ES-I3 (cell line): ENCODE measurements around the gene ZNHIT2.
"Not testable (repeated sequence)": the region's sequence is repeated elsewhere in the genome, so short reads cannot be mapped to it uniquely, and the experiment has no call there.

Source experiments
- H3K36me3 ChIP-seq: 2 replicates; pipeline ENCODE4 v1.6.1; 2013; ENCODE audit warnings: mild to moderate bottlenecking, low read length, control low read depth, moderate library complexity; ENCODE audit not compliant: insufficient read depth
- H3K4me1 ChIP-seq: 2 replicates; pipeline ENCODE4 v1.6.1; 2013; ENCODE audit warnings: mild to moderate bottlenecking, control low read depth, low read length; ENCODE audit not compliant: insufficient read depth
- H3K9ac ChIP-seq: 2 replicates; pipeline ENCODE4 v1.6.1; 2013; ENCODE audit warnings: low read depth, mild to moderate bottlenecking, low read length, moderate library complexity
- H3K9me3 ChIP-seq: 2 replicates; pipeline ENCODE4 v1.6.1; 2013; ENCODE audit warnings: mild to moderate bottlenecking, low read length, moderate library complexity; ENCODE audit not compliant: control insufficient read depth, insufficient read depth

ZNHIT2 gene

GRCh38 chr11:65117206-65118096, at the start of gene ZNHIT2:
Gene ZNHIT2 (minus strand): TSS chr11:65117701. CDS start chr11:65117653, 48 bp downstream.
- H3K4me1 ChIP-seq: peaks cover 5% of the 10 kb centered on the region
- H3K9ac ChIP-seq: peak within 1 kb of the TSS; percentile 84
- no peaks in the 10 kb centered on the region for H3K9me3 ChIP-seq
- H3K36me3 ChIP-seq: peaks cover 18% of the 10 kb centered on the region

- no peaks in the 10 kb centered on the region for H3K36me3 ChIP-seq
- H3K4me1 ChIP-seq: peaks cover 14% of the 10 kb centered on the region
- no peak overlapping the region for H3K9ac ChIP-seq
- H3K9me3 ChIP-seq: no peaks in the 10 kb centered on the region
Measured at GRCh38 chr11:65166893-65167292, 49.4 kb upstream of the ZNHIT2 start.

- no peak overlapping the region for H3K9ac ChIP-seq
- no peaks in the 10 kb centered on the region for H3K36me3 ChIP-seq
- no peaks in the 10 kb centered on the region for H3K9me3 ChIP-seq
- peaks cover 14% of the 10 kb centered on the region for H3K4me1 ChIP-seq
Measured at GRCh38 chr11:65165410-65166317, 48.2 kb upstream of the ZNHIT2 start.

GRCh38 chr11:65163684-65164083, 46.2 kb upstream of the ZNHIT2 start:
- no peaks in the 10 kb centered on the region for H3K4me1 ChIP-seq
- no peak overlapping the region for H3K9ac ChIP-seq
- no peaks in the 10 kb centered on the region for H3K36me3 ChIP-seq
- no peaks in the 10 kb centered on the region for H3K9me3 ChIP-seq

- Histone ChIP-seq H3K9me3 (no peaks in the 10 kb centered on the region), H3K9ac (no peak overlapping the region), H3K36me3 (no peaks in the 10 kb centered on the region), H3K4me1 (no peaks in the 10 kb centered on the region)
Measured at GRCh38 chr11:65160643-65161042, 43.1 kb upstream of the ZNHIT2 start.

GRCh38 chr11:65159012-65159411, 41.5 kb upstream of the ZNHIT2 start:
- Histone ChIP-seq H3K9ac (no peak overlapping the region), H3K9me3 (no peaks in the 10 kb centered on the region), H3K36me3 (no peaks in the 10 kb centered on the region), H3K4me1 (no peaks in the 10 kb centered on the region)

- Histone ChIP-seq H3K4me1 (no peaks in the 10 kb centered on the region), H3K36me3 (no peaks in the 10 kb centered on the region), H3K9me3 (no peaks in the 10 kb centered on the region)
Measured at GRCh38 chr11:65157336-65157735, 39.8 kb upstream of the ZNHIT2 start.

GRCh38 chr11:65156926-65157325, 39.4 kb upstream of the ZNHIT2 start:
- Histone ChIP-seq H3K36me3 (no peaks in the 10 kb centered on the region), H3K9ac (no peak overlapping the region), H3K9me3 (no peaks in the 10 kb centered on the region), H3K4me1 (no peaks in the 10 kb centered on the region)

More at GRCh38 chr11:65157336-65157735, 39.8 kb upstream of the ZNHIT2 start:
- no peak overlapping the region for H3K9ac ChIP-seq

- Histone ChIP-seq H3K9ac (no peak overlapping the region), H3K36me3 (no peaks in the 10 kb centered on the region), H3K4me1 (no peaks in the 10 kb centered on the region), H3K9me3 (no peaks in the 10 kb centered on the region)
Measured at GRCh38 chr11:65156256-65156655, 38.8 kb upstream of the ZNHIT2 start.

GRCh38 chr11:65152122-65152521, 34.6 kb upstream of the ZNHIT2 start:
- Histone ChIP-seq H3K9me3 (no peaks in the 10 kb centered on the region), H3K9ac (no peak overlapping the region), H3K4me1 (peaks cover 7% of the 10 kb centered on the region; the same call in 1 of the 2 replicates), H3K36me3 (no peaks in the 10 kb centered on the region)

- H3K4me1 ChIP-seq: peaks cover 7% of the 10 kb centered on the region; the same call in 1 of the 2 replicates
- no peaks in the 10 kb centered on the region for H3K36me3 ChIP-seq
- no peaks in the 10 kb centered on the region for H3K9me3 ChIP-seq
- H3K9ac ChIP-seq: no peak overlapping the region
Measured at GRCh38 chr11:65151331-65151899, 33.9 kb upstream of the ZNHIT2 start.

- Histone ChIP-seq H3K36me3 (no peaks in the 10 kb centered on the region), H3K9ac (no peak overlapping the region), H3K4me1 (peaks cover 7% of the 10 kb centered on the region; the same call in 1 of the 2 replicates), H3K9me3 (no peaks in the 10 kb centered on the region)
Measured at GRCh38 chr11:65150509-65151299, 33.2 kb upstream of the ZNHIT2 start.

- H3K36me3 ChIP-seq, H3K9me3 ChIP-seq, H3K4me1 ChIP-seq, H3K9ac ChIP-seq: not testable (repeated sequence)
Measured at GRCh38 chr11:65150131-65150508, 32.6 kb upstream of the ZNHIT2 start.

- Histone ChIP-seq H3K9me3 (no peaks in the 10 kb centered on the region), H3K36me3 (no peaks in the 10 kb centered on the region), H3K9ac (no peak overlapping the region), H3K4me1 (peaks cover 7% of the 10 kb centered on the region; the same call in 1 of the 2 replicates)
Measured at GRCh38 chr11:65148657-65149056, 31.2 kb upstream of the ZNHIT2 start.
